ENCODE measurements around the gene WNK4. TPM values are rescaled to one million over a fixed set of nuclear protein-coding genes. Genes with fewer than 3 reads are reported as not detected.

WNK4 gene
- total RNA-seq, 1 donor from 2014 or later, result 0.58 TPM

DNA sequence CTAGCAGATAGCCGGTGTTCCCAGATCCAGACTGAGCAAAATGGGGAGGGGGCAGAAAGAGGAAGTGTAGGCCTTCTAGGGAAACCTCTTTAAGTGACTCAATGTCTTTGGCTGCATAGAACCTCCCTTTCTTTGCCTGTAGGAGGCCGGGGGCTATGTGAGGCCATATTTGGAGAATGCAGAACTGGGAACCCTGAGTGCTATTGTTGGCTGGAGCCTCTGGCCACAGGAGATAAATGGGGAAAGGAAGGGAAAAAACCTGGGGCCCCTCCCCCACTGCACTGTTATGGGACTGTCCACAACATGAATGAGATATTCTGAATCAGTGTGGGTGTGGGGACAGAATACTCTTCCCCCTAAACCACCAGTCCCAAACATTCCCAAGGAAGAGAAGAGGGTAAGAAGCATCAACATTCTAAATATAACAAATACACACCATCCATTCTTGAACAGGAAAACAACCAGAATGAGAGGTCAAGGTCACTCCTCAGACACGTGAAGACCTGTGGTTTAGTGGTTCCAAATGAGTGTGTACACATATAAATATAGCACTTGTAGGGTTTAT lies 4.8 kb upstream of the WNK4 start:
- Mint-ChIP-seq H3K4me1 (peaks cover 33% of the 10 kb centered on the region), H3K9me3 (no peaks in the 10 kb centered on the region), H3K27ac (ENCODE audit: unreplicated experiment) (no peak overlapping the region), H3K36me3 (ENCODE audit: low read depth) (no peaks in the 10 kb centered on the region), H3K27me3 (ENCODE audit: low read depth) (peaks cover 12% of the 10 kb centered on the region), H3K4me3 (peak overlapping the region; percentile 98)
- TF ChIP-seq, protein P1, sequence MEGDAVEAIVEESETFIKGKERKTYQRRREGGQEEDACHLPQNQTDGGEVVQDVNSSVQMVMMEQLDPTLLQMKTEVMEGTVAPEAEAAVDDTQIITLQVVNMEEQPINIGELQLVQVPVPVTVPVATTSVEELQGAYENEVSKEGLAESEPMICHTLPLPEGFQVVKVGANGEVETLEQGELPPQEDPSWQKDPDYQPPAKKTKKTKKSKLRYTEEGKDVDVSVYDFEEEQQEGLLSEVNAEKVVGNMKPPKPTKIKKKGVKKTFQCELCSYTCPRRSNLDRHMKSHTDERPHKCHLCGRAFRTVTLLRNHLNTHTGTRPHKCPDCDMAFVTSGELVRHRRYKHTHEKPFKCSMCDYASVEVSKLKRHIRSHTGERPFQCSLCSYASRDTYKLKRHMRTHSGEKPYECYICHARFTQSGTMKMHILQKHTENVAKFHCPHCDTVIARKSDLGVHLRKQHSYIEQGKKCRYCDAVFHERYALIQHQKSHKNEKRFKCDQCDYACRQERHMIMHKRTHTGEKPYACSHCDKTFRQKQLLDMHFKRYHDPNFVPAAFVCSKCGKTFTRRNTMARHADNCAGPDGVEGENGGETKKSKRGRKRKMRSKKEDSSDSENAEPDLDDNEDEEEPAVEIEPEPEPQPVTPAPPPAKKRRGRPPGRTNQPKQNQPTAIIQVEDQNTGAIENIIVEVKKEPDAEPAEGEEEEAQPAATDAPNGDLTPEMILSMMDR (conservative IDR thresholded peaks at IDR 0.05), result no peak
- no peak for DNase-seq (ENCODE audit: low read depth, low spot score)

GRCh38 chr17:42778570-42778969 lies 1.8 kb upstream of the WNK4 start:
- Mint-ChIP-seq H3K36me3 (ENCODE audit: low read depth) (no peaks in the 10 kb centered on the region), H3K4me1 (peaks cover 21% of the 10 kb centered on the region), H3K27ac (ENCODE audit: unreplicated experiment) (no peak overlapping the region), H3K9me3 (no peaks in the 10 kb centered on the region), H3K4me3 (peak overlapping the region; percentile 54), H3K27me3 (ENCODE audit: low read depth) (peaks cover 39% of the 10 kb centered on the region)
- TF ChIP-seq, protein P1 (conservative IDR thresholded peaks at IDR 0.05), result no peak
- DNase-seq (ENCODE audit: low read depth, low spot score), result no peak

DNA sequence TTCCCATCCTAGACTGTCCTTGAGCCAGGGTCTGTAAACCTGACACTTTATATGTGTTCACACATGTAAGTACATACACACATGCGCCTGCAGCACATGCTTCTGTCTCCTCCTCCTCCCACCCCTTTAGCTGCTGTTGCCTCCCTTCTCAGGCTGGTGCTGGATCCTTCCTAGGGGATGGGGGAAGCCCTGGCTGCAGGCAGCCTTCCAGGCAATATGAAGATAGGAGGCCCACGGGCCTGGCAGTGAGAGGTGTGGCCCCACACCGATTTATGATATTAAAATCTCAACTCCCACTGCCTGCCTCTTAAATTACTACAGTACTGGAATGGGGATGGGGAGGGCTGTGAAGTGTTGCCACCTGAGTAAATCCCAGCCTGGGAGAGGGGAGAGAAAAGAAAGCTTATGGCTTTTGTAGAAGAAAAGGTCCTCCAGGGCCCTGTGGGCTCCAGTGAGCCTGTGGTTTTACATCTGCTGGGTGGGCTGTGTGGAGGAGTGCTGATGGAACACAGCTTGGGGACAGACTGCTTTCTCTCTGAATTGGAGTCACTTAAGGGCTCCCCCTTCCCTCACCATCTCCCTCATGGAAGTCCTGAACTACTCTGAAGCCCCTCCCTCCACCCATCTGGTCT lies 990 bp upstream of the WNK4 start:
- H3K27me3 Mint-ChIP-seq (ENCODE audit: low read depth), result peaks cover 44% of the 10 kb centered on the region
- peak overlapping the region; percentile 71 for H3K27ac Mint-ChIP-seq (ENCODE audit: unreplicated experiment)
- no peaks in the 10 kb centered on the region for H3K36me3 Mint-ChIP-seq (ENCODE audit: low read depth)
- TF ChIP-seq, protein P1 (conservative IDR thresholded peaks at IDR 0.05), result no peak
- DNase-seq (ENCODE audit: low read depth, low spot score), result no peak
- no peaks in the 10 kb centered on the region for H3K9me3 Mint-ChIP-seq
- H3K4me1 Mint-ChIP-seq, result peaks cover 13% of the 10 kb centered on the region
- peak overlapping the region; percentile 67 for H3K4me3 Mint-ChIP-seq

- H3K9me3 Mint-ChIP-seq, result no peaks in the 10 kb centered on the region
- peaks cover 12% of the 10 kb centered on the region for H3K4me1 Mint-ChIP-seq
- no peak overlapping the region for H3K27ac Mint-ChIP-seq (ENCODE audit: unreplicated experiment)
- TF ChIP-seq, protein P1 (conservative IDR thresholded peaks at IDR 0.05), result no peak
- peak overlapping the region; percentile 77 for H3K4me3 Mint-ChIP-seq
- H3K36me3 Mint-ChIP-seq (ENCODE audit: low read depth), result no peaks in the 10 kb centered on the region
- H3K27me3 Mint-ChIP-seq (ENCODE audit: low read depth), result peaks cover 57% of the 10 kb centered on the region
- no peak for DNase-seq (ENCODE audit: low read depth, low spot score)
These were observed 635 bp downstream of the WNK4 start for GRCh38 chr17:42780851-42781638.

DNA sequence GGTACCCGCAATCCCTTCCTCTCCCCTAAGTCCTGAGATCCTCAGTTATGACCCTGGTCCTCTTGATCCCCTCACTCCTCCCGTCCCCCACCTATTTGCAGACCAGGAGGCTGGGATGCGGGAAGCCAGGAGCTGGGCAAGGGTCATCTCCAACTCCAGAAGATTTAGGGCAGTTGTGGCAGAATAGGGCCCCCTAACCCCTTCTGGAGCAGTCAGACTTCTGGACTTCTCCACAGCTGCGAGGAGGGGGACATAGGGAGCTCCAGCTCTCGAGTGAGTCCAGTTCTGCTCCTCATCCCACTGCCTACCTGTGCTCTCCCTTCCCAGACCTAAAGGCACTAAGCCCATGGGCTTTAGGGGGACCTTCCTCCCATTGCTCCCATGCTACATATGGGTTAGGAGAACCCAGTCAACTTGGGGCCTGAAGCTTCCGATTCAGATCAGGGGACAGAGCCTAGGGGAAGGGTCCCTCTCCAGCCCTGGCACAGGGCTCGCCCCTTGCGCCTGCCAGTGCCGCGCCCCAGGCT lies 1.3 kb downstream of the WNK4 start:
- H3K27me3 Mint-ChIP-seq (ENCODE audit: low read depth), result peaks cover 63% of the 10 kb centered on the region

More for the DNA sequence above, 1.3 kb downstream of the WNK4 start:
- no peaks in the 10 kb centered on the region for H3K36me3 Mint-ChIP-seq (ENCODE audit: low read depth)
- no peak for DNase-seq (ENCODE audit: low read depth, low spot score)
- no peak overlapping the region for H3K27ac Mint-ChIP-seq (ENCODE audit: unreplicated experiment)
- H3K9me3 Mint-ChIP-seq, result no peaks in the 10 kb centered on the region
- H3K4me3 Mint-ChIP-seq, result peak overlapping the region; percentile 77
- peaks cover 12% of the 10 kb centered on the region for H3K4me1 Mint-ChIP-seq
- TF ChIP-seq, protein P1 (conservative IDR thresholded peaks at IDR 0.05), result no peak

Data from neural crest cell (in vitro differentiated cells).